ENCODE measurements around the gene FOLR1.

The FOLR1 gene

DNA sequence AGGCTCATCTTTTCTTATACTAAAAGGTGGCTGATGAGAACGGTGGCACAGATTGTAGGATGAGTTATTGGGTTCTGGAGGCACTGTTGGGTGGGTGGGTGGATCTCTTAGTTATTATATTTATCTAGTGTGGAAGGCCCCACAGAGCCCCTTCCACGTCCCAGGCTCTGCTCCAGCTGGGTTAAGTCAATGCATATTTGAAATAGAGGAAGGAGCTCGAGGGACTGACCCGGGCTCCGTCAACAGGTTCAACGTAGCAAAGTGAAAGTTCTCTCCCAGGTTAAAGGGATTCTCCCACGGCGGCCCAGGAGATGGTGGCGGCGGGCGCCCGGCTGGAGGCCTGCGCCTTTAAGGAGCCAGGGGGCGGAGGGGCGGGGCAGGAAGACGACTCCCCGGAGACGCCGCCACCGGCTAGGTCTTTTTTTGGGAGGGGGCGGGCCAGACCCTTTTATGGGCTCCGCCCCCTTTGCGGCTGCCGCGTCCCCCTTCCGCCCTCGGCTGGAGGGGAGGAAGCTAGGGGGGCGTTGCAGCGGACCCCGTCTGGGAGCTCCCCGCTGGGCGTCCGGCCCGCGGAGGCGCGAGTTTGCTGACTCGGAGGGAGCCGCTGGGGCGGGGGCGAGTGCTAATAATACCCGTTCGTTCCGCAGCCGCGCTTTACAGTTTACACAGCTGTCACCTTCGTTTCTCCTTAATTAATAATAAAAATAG, 31.1 kb downstream of the FOLR1 start:
- peak; percentile 95 to 98 for DNase-seq
- H3K4me1 ChIP-seq = peaks cover 0 to 48% (median 30%) of the 10 kb centered on the region in 4 donors
- peaks cover under 1 to 18% (median 8%) of the 10 kb centered on the region in 3 donors for H3K36me3 ChIP-seq
- peak overlapping the region; percentile 81 to 89 for H3K4me3 ChIP-seq
- no peaks in the 10 kb centered on the region for H3K27me3 ChIP-seq
- intact Hi-C loops (cut with DNase I; ENCODE audit: low total_unique reads) = no loop called here
- TF ChIP-seq, protein P1, sequence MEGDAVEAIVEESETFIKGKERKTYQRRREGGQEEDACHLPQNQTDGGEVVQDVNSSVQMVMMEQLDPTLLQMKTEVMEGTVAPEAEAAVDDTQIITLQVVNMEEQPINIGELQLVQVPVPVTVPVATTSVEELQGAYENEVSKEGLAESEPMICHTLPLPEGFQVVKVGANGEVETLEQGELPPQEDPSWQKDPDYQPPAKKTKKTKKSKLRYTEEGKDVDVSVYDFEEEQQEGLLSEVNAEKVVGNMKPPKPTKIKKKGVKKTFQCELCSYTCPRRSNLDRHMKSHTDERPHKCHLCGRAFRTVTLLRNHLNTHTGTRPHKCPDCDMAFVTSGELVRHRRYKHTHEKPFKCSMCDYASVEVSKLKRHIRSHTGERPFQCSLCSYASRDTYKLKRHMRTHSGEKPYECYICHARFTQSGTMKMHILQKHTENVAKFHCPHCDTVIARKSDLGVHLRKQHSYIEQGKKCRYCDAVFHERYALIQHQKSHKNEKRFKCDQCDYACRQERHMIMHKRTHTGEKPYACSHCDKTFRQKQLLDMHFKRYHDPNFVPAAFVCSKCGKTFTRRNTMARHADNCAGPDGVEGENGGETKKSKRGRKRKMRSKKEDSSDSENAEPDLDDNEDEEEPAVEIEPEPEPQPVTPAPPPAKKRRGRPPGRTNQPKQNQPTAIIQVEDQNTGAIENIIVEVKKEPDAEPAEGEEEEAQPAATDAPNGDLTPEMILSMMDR (IDR thresholded peaks at IDR 0.05) = peak; percentile 19 to 20
- no peaks in the 10 kb centered on the region for H3K9me3 ChIP-seq
- peak overlapping the region; percentile 96 to 97 for H3K27ac ChIP-seq

DNA sequence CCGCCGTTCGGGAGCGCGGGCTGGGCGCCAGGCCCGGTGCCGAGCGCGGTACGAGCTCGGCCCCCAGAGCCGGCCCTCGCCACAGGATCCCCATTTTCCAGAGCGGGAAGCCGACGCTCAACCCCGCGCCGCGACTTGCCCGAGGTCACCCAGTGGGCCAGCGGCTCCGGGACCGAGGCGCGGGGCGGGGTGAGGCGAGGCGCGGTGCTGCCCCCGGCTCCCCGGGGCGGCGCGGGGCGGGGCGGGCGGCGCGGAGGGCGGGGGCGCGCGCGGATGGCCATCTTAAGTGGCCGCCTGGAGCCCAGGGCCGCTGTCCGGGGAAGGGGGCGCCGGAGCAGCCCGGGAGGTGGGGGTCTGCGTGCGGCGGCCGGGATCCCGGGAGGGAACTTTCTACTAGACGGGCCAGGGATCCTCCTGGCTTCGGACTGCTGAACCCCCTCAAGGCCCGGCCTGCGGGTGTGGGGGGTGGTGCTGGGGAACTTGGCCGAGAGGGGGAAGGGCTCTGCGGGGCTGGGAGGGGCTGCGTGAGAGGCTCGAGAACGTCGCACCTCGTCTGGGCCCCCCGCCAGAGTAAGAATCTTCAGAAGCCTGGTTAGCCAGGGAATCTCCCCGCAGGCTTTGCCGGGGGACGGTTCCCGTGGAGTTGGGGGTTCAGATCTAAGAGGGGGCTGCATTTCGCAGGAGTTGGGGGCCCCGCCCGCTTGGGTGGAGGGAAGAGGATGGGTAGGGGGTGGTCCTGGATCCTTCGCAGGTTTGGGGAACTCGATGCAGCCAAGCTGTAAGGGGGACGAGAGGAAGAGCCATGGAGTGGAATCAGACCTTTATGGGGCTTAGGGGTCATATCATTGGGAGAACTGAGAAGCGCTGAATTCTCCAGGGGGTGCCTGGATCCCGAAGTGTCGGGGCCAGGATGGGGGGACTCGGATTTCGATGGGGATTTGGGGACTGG, 31.9 kb downstream of the FOLR1 start:
- H3K4me1 ChIP-seq = peaks cover 0 to 53% (median 30%) of the 10 kb centered on the region in 4 donors
- H3K4me3 ChIP-seq = peak overlapping the region; percentile 81 to 89
- TF ChIP-seq, protein P1 (IDR thresholded peaks at IDR 0.05) = no peak
- peaks cover 8 to 26% (median 16%) of the 10 kb centered on the region in 3 donors for H3K36me3 ChIP-seq
- H3K27ac ChIP-seq = peak overlapping the region; percentile 96 to 97
- no peaks in the 10 kb centered on the region for H3K9me3 ChIP-seq
- H3K27me3 ChIP-seq = no peaks in the 10 kb centered on the region
- DNase-seq = peak; percentile 72 to 88
- intact Hi-C loops (cut with DNase I; ENCODE audit: low total_unique reads) = no loop called here

DNA sequence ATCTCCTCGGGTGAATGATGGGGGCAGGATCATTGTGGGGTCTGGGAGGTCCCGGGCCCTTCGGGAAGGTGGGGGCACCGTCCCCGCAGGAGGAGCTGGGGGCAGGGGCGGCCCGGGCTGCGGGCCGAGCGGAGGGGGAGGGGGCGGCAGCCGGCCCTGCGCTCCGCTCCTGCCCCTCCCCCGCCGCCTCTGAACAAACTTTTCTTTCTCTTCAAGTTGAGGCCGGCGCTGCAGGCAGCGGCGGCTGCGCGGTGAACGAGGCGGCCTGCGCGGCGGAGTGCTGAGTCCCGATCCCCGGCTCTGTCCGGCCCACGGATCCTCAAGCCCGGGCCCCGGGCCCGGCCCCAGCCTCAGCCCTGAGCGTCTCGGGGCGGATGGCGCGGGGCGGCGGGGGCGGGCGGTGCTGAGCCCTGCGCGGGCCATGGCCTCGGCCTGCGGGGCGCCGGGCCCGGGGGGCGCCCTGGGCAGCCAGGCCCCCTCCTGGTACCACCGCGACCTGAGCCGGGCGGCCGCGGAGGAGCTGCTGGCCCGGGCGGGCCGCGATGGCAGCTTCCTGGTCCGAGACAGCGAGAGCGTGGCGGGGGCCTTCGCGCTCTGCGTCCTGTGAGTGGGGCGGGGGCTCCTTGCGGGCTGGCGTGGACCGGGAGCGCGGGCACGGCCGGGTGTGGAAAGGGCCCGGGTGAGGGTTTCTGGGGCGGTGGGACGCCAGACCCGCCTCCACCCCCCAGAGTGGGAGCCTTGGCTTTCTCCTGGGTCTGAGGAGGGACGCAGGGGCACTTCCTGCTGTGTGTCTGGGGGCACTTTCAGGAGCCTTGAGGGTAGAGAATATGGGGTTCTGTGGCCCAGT, 32.8 kb downstream of the FOLR1 start, which contains the start of gene INPPL1:
Gene INPPL1 (plus strand): TSS at position 204 of the 847 bp plus-strand sequence. CDS start 218 bp downstream, at position 422.
- TF ChIP-seq, protein P1 (IDR thresholded peaks at IDR 0.05) = no peak
- Histone ChIP-seq H3K27ac (peak within 1 kb of the TSS; percentile 96 to 97), H3K4me3 (peak within 1 kb of the TSS; percentile 81 to 89), H3K9me3 (no peaks in the 10 kb centered on the region), H3K27me3 (no peaks in the 10 kb centered on the region), H3K36me3 (peaks cover 17 to 35% (median 25%) of the 10 kb centered on the region in 3 donors), H3K4me1 (peaks cover 0 to 53% (median 30%) of the 10 kb centered on the region in 4 donors)
- DNase-seq = peak in 1 of 2 donors; percentile 78
- intact Hi-C loops (cut with DNase I; ENCODE audit: low total_unique reads) = no loop called here

DNA sequence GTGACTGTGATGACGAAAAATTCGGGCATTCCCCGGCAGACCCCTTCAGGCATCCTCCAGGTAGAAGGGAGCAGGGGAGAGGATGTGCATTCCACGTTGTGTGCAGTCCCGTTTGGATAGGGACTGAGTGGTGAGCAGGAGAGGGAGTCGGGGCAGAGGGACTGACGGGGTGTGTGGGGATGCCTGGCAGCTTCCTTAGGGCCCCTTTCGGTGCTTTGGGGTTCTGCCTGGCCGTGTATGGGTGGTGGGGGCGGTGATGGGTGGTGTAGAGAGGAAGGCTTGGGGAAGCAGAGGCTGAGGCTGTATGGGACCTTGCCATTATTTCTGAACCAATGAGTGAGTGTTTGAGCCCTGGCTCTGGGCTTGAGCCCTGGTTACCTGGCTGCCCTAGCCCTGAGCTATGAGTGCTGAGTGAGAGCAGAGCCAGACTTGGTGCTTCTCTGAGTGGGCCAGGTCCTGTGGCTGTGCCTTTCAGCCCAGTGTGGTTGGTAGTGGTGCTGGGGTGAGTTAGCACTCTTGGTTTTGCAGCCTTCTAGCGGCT, 33.5 kb downstream of the FOLR1 start:
- H3K4me1 ChIP-seq = peaks cover 0 to 53% (median 30%) of the 10 kb centered on the region in 4 donors
- TF ChIP-seq, protein P1 (IDR thresholded peaks at IDR 0.05) = no peak
- H3K27ac ChIP-seq = peak overlapping the region; percentile 96 to 97
- peaks cover 24 to 42% (median 32%) of the 10 kb centered on the region in 3 donors for H3K36me3 ChIP-seq
- no peaks in the 10 kb centered on the region for H3K27me3 ChIP-seq
- intact Hi-C loops (cut with DNase I; ENCODE audit: low total_unique reads) = no loop called here
- DNase-seq = peak in 1 of 2 donors; percentile 65
- H3K4me3 ChIP-seq = peak overlapping the region; percentile 81 to 89
- no peaks in the 10 kb centered on the region for H3K9me3 ChIP-seq
